Stimulated activated CD8-positive, alpha-beta memory T cell treated with anti-CD3 and anti-CD28 coated beads, Interleukin-15, amount 100 ng/mL, for 4 hours (primary cell): Measurements from ENCODE around the gene BCAS3.
"Not testable (repeated sequence)": the region's sequence is repeated elsewhere in the genome, so short reads cannot be mapped to it uniquely, and the experiment has no call there.

Experiments
- DNase-seq, 2 donors: peaks; one replicate each; pipeline ENCODE4 v3.0.0-alpha.2; 2020; ENCODE audit warnings: low read depth in 2 of 2

BCAS3 gene

DNA sequence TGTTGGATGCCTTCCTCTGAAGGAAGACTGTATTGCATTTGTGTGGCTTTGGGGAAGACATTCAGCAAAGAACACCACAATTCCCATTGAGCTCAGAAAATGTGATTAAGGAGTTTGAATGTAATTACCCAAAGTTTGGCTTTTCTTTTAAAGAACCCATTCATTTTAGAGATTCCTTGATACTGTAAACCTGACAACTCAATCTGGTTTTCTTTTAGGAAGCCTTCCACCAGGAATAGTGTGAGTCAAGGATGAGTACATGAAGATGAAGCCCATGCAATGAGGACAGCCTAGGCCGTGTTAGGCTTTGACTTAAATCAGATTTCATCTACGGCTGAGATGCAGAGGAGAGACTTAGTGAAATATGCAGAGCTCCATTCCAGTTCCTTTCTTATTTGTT is 450.3 kb downstream of the BCAS3 start:
- no peak for DNase-seq

DNA sequence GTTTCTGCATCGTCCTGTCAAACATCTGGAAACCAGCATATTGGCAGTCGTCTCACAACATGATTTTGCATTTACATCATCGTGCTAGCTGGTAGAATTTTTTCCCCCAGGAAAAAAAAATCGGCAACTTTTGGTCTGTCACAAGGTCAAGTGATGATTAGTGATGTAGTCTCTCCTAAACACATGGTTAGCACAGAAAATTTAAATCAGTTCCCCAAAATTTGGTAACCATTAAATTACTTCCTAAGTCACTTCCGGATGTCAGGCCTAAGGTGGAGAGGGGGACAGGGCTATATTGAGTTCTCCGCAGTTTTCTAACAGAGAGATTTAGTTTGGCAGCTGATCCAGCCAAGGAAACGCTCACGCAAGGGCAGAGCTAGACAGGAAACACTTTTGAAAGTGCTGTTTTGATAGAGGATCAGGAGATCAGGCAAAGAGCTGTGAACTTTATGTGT is 451.0 kb downstream of the BCAS3 start:
- DNase-seq: no peak

DNA sequence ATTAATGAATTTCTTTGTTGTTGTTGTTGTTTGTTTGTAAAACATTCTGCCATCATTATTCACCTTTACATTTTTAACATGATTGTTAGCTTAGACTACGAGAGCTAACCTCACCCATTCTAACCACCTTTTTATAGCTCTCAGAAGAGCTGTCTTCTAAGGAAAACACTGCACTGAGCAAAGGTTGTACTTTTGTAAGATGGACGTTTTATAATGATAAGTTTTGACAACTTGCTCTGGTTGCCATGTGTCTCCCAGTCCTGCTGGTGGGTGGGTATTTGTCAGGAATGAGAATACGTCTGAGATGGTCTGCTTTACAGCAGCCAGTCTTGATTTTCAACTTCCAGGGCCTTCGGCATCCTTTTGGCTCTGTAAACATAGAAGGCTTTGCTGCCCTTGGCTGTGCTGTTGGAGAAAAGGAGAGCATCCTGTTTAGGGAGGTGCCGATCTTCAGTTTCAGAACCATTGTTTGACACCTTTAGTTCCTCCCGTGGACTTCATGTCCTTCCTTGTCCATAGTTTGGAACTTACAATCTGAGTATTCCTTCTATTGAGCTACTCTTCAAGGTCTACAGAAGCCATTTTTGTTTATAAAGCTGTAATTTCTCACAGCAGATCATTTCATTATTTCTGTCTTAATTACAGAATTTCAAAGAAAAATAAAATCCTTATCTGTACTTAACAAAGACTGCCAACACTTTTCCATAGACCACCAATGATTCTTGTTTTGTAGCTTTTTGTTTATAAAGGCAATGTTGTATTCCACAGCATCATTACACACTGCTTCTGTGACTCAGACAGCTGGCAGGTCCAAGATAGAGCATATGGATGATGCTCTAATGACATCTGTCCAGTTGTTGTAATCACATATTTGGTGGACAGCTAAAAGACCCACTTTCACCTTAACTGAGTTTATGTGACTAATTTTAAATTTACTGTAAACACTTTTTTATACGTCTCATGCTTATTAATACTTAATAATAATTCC is 451.9 kb downstream of the BCAS3 start:
- DNase-seq: no peak

DNA sequence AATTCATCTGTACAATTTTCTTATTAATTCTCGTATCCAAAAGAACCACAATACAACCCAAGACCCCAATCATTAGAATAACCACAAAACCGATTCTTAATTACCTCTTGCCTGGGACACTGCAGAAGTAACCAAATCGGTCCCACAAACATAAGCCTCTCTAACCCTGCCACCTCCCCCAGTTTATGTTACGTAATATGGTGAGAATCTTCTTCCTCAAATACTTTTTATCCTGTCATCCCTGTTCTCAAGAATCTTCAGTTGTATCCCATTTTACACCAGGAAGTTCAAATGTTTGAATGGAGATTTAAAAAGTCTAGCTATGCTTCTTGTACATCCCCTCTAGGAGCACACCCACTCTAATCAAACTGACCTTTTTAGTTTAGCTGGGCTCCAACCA is 452.7 kb downstream of the BCAS3 start:
- DNase-seq: no peak

DNA sequence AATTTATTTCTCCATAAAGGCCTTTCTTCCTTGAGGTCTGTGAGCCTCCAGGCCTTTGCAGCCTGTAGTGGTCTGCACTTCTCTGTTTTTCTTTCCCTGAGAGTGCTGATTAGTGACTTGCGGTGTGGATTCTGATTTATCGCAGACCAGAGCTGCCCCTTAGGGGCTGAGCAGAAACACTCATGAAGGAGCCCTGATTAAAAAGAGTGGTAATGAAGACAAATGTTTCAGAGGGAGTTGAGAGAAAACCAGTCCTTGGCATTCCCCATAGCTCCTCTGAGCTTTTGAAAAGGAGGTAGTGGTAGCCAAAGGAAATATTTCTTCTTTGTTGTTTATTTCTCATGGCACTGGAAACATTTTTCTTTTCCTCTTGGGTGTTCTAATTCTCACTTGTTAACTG is 453.9 kb downstream of the BCAS3 start:
- no peak for DNase-seq

DNA sequence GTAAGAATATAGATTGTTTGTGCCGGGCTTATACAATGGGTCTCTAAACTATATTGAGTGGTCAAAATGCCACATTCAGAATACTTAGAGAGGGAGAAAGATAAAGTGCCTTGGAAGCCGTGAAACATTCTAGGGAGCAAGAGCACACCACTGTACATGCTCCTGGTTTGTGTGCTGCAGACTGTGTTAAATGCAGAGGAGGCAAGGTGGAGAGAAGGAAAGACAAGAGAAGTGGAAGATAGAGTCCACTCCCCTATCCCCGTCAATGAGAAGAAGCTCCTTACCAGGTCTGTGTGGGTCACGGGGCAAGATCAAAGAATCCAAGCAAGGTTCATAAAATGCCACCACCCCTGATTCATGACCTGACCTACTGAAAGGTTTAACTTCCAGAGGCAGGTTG is 454.9 kb downstream of the BCAS3 start:
- DNase-seq: no peak

DNA sequence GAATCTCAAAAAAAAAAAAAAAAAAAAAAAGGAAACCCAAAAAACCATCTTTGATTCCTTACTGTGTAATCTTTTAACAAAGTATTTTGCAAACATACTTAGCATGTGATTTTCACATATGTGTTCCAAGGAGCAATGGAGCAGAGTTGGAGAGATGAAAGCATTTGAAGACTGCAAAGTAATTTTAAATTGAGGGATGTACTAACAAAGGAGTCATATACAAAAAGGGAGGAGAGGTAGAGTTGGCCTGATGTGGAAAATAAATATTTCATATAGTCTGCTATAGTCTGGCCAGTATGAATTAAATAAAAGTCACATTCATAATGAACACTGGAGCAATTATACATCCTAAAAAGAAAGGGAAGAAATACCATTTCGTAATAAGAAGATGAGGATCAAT is 456.2 kb downstream of the BCAS3 start:
- no peak for DNase-seq

DNA sequence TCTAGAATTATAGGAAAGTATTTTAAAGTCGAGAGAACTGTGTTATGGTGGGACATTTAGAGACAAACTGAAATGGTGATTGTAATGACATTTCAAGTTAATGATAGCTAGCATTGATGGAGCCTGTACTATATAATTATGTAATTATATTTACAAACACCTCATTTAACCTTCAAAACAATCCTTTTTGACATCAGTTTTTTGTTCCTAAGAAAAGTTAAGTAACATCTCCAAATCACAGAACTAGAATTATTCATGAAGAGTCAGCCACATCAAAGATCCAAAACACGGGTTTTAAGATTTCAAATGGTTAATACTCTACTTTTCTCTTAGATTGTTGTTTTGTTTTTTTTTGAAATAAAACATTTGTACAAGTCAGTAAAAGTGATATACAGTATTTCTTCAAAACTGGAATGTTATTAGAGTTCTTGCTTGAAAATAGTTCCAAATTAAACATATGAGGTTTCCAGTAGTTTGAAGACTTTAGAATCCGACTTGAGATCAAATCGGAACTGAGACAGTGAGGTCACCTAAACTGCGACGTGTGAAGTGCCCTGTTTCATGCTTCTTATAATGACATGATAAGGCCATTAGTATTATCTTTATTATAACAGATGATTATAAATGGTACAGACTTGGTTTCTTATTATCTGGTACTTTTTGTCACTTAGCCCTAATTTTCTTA is 457.0 kb downstream of the BCAS3 start:
- DNase-seq: no peak

DNA sequence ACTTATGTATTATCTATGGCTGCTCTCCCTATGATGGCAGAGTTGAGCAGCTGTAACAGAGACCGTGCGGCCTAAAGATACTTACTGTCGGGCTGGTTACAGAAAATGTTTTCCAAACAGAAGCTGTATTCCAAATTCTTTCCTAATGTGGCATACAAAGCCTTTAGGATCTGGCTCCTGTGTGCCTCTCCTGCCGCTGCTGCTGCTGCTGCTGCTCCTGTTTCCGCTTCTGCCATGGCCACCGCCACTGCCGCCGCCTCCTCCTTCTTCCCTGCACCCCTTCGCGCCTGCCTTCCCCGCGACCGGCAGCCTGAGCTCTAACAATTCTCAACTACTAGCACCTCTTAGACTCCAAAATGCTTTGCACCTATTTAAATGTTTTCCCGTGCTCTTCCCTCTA is 458.1 kb downstream of the BCAS3 start:
- DNase-seq: no peak

DNA sequence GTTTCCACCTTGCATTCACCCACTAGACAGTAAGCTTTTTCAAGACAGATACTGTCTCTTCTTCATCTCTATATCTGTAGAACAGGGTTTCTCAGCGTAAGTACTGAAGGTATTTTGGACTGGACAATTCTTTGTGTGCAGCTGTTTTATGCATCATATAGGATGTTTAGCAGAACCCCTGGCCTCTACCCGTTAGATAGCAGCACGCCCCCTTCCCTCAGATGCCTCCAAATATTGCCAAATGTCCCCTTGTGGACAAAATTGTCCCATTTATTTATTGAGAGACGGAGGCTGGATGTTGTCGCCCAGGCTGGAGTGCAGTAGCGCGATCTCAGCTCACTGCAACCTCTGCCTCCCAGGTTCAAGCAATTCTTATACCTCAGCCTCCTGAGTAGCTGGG is 458.6 kb downstream of the BCAS3 start:
- no peak for DNase-seq

DNA sequence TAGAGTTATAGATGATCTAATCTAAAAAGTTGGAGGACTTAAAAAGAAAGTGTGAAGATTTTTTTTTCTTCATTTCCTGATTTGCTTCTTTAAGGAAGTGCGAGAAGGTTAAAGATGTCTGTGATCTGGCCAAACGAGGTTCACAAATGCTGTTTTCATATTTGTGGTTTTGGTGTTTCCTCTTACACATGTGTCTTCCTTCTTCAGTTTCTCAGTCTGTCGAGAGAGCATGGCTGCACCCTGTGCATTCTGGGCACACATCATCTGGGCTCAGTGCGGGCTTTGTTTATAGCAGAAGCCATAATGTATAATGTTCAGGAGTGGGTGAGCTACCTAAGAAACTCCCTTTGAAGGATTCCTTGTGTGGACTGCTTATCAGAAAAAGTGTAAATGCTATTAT is 461.6 kb downstream of the BCAS3 start:
- peak in 1 of 2 donors; percentile 6 for DNase-seq

DNA sequence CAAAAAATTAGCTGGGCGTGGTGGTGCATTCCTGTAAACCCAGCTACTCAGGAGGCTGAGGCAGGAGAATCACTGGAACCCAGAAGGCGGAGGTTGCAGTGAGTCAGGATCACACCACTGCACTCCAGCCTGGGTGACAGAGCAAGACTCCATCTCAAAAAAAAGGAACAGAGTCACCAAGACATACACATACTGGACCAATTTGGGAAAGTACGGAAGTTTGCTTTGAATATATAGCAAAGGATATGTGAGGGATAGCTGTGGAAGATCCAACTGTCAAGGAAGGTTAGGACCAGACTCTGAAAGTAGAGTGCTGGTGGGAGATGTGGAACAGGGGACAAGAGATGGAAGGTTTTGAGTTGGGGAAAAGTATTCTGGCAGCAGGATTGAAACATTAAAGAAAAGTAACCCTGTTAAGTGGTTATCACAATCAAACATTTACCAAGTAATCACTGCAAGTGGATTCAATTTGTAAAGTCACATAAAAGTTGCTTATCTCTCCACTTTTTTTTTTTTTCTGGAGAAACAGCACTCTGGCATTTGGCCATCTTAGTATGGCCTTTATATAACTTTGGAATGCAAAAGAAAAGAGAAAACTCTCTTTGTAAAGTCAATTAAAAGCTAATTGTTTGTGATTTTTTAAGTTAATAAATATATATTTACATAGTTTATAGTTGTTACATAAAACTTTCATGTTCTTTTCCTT is 462.6 kb downstream of the BCAS3 start:
- DNase-seq: no peak

DNA sequence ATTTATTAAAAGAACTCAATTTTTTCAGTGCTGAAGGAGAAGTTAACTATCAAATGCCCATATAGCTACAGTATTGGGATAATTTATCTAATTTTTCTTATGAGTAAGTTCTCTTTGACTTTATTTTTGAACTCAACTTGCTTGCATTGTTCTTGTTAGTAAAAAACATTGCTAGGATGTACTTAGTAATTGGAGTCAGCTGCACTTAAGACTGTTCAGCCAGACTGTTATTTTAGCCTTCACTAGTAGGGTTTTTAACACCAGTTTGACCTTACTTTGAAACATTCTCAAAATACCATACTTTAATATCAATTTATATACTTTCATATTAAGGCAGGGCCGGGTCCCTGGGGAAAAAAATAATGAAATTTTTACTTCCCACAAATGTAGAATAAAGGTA is 465.4 kb downstream of the BCAS3 start:
- no peak for DNase-seq

DNA sequence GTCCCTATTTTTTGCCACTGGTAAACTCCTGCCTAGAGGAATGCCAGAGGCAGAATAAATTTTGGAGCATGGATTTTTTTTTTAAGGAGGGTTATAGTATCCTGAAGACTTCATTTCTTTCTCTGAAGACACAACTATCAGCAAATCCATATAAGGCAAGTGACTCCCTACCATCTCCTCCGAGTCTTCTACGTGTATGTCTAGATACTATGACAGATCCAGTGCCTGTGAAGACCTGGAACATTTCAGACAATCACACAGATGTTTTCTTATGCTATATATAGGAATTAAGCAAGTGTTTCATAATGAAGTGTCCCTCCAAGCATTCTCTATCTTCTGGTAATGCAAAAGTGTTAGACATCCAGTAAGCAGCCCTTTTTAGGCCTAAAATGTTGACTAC is 466.5 kb downstream of the BCAS3 start:
- no peak for DNase-seq

DNA sequence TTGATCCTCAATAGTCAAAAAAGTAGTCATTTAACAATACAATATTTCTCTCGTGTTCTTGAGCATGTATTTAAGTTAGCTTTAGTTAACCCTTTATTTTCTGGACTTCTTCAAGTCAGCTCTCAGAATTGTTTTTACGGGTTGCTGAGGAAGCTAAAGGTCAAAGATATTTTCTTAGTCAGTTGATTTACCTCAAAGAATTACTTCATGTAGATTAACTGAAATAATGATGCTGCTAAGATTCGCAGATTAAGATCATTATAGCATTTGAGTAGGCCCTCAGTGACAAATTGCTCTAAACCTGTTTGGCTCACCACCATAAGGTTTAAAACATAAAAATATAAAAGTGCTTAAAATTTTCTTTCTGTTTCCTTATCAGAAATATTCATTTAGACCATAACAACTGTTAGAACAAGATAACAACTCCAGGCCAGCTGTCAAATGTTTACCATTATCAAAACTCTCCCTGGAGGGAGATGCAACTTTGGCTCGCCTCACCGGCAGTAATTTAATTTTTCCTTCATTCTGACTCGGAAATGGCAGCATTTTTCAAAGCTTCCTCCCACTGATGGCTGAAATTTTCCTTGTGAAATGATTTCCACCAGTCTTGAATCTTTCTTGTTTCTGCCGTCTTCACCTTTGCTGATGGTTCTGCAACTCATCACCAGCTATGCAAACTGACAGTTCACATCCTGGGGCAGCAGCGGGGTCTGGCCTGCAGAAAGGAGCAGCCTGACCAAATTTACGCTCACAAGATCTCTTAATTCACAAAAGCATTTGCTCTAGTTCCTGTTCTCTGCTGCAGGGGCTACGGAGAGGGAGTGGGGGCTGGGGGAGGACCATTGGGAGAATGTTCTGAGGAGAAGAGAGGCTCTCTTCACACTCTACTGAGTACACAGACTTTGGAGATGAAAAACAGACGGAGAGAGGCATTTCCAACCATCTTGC is 467.2 kb downstream of the BCAS3 start:
- no peak for DNase-seq

DNA sequence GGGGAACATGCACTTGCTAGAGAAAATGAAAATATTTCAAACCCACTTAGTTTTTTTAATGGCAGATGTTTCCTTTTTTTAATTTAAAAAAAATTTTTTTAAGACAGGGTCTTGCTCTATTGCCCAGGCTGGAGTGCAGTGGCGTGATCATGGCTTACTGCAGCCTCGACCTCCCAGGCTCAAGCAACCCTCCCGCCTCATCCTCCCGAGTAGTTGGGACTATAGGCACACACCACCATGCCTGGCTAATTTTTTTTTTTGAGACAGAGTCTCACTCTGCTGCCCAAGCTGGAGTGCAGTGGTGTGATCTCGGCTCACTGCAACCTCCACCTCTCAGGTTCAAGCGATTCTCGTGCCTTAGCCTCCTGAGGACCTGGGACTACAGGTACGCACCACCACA is 469.2 kb downstream of the BCAS3 start:
- DNase-seq: not testable (repeated sequence)

DNA sequence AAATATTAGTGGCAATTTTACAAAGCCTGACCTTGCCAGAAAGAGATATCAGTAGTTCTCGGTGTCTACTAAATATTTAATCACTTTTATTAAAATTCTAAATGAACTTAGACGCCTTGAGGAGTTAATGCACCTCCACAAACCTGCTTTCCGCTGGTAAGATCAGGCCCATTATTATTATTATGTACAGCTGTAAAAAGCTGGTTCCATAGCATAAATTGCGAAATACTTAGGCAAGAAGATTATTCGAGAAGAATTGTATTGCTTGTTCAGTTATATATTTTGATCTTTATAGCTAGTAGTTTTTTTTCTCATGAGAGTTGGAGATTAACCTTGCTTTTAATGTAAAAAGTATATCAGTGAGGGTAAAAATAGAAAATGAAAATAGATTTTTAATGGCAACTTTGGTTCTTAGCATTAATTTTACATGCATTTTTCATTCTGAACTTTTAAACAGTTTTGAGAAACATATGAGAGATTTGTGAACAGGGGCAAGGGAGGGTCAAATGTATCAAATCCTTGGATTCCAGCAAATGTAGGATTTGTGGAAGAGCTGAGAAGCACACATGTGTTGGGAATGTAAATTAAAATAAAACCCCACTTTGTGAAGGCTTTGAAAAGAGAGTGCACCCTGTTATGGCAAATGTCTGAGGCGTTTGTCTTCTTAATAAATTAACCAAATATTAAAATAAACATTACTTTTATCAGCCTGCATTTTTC is 471.6 kb downstream of the BCAS3 start:
- DNase-seq: no peak

DNA sequence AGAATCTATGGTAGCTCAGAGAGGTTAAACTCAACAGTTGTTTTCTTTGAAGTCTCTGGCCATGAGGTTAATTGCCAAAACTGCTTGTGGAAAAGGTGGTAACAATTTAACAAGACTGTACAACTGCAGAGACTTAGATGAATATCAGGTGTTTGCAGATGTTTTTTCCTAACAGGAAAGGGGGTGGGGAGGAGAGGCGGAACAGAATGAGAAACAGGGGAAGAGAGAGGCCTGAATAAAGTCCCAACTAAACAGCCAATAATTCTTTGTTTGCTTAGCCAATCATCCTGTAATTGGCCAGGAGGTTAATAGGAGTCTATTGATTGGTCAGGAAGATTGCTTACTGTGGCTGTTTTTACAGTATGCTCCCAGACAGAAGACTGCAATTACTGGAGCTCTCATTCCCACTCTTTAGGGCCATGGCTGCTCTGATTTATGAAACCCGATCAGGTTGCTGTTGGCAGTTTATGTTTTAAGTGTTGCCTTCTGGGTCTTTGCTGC is 472.3 kb downstream of the BCAS3 start:
- no peak for DNase-seq

DNA sequence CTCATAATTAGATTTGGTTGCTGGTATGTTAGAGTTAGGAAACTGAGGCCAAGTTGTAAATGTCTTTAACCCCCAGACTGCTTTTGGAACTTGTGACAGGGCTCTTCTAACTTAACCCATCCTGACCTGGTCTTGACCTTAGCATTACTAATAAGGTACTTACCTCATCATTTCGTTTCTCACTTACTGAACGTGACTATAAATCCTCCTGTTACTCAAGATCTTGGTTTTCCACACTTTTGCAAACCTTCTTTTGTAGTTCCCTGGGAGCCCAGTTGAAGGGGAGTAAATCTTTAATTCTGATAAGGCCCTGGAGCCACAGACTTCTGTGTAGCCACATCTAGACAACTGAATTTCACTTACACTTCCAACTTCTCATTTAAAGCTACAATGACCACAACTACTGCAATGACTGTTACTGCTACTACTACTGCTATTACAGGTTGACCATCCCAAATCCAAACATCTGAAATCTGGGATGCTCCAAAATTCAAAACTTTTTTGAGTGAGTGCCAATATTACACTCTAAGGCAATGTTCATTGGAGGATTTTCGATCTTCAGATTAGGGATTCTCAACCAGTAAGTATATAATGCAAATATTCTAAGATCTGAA is 473.1 kb downstream of the BCAS3 start:
- DNase-seq: no peak

DNA sequence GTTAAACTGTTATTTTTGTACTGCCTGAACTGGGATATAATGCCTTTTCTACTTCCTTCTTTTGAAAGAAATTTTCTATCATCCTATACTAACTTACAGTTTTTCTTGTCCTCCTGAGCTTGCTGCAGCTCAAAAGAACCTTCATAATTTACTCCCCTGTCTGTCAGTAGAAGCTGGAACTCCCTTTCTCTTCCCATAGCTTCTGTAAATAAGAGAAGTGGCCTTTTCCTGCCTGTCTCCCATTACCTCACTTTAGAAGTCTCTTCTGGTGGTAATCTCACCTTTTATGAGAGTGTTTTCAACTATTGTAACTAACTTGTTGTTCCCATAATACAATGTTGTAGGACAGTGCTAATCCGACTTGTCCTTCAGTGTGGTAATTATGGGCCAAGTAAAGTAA is 475.2 kb downstream of the BCAS3 start:
- no peak for DNase-seq
